T-helper 1 cell (primary cell): ENCODE measurements around the gene CACNG3.
"Not testable (repeated sequence)": the region's sequence is repeated elsewhere in the genome, so short reads cannot be mapped to it uniquely, and the experiment has no call there.

Experiments
- DNase-seq, 5 donors: peaks; one replicate each; pipeline ENCODE4 v3.0.0-alpha.2; 2012 to 2020

CACNG3 gene

GRCh38 chr16:24337013-24337412, 80.9 kb downstream of the CACNG3 start:
- DNase-seq: no peak

- not testable (repeated sequence) for DNase-seq
Measured at GRCh38 chr16:24343829-24344228, 87.7 kb downstream of the CACNG3 start.

DNA sequence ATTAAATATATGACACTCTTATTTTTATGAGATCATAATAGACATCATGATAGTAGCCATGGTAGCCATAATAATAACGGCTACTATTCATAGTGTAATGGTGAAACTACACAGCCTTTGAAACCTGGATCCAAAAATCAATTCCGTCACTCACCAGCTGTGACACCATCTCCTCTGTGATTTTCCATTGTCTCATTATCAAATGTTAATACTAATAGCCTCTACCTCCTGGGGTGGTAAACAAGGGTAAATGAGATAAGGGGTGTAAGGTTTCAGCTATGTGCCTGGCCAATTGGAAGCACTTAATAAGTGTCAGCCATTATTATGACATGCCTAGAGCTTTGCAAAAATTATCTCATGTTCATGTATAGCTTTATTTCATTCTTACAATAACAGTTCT, 88.6 kb downstream of the CACNG3 start:
- DNase-seq: no peak

GRCh38 chr16:24345704-24346103, 89.6 kb downstream of the CACNG3 start:
- no peak for DNase-seq

GRCh38 chr16:24346734-24347133, 90.6 kb downstream of the CACNG3 start:
- DNase-seq: no peak

- DNase-seq: no peak
Measured at GRCh38 chr16:24347556-24347955, 91.4 kb downstream of the CACNG3 start.

GRCh38 chr16:24348545-24349290, 92.6 kb downstream of the CACNG3 start:
- DNase-seq: no peak

GRCh38 chr16:24349320-24349719, 93.2 kb downstream of the CACNG3 start:
- no peak for DNase-seq

DNA sequence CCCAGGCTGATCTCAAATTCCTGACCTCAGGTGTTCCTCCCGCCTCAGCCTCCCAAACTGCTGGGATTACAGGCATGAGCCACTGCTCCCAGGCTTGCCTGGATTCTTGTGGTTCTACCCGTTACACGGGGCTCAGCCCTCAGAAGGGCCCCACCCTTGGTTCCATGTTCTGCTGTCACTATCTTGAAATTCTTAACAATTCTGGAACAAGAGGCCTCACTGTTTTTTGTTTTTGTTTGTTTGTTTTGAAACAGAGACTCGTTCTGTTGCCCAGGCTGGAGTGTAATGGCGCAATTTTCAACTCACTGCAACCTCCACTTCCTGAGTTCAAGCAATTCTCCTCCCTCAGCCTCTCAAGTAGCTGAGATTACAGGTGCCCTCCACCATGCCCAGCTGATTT, 96.6 kb downstream of the CACNG3 start:
- no peak for DNase-seq

GRCh38 chr16:24353622-24354021, 97.5 kb downstream of the CACNG3 start:
- no peak for DNase-seq

DNA sequence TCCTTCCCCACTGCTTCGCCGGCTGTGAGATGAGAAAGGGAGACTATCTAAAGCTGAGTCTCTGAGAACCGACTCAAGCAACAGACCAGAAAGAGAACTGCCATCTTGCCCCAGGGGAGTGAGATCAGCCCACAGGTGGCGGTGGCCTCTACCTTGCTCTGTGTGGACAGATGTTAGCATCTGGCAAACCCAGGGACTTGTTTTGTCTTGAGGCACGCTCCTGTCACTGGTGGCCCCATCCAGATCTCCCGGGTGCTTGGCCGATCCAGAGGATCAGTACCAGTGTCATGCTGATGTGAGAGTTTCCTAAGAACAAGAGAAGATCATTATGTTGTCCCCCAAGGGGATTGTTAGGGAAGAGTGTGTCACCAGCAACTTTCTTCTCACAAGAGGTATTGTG, 101.4 kb downstream of the CACNG3 start:
- no peak for DNase-seq

DNA sequence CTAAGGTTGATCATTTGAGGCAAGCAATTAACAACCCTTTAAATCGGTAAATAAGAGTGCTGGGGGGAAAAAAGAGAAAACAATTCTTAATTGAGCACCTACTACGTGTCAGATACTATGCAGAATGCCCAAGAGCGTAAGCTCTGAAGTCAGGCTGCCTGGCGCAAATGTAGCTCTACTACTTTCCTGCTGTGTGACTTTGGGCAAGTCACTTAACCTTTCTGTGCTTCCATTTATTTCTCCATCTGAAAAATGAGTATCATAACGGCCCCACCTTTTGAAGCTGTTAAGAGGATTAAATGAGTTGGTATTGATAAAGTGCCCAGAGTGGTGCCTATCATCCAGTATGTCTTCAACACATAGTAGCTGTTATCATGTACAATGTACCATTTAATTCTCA, 102.0 kb downstream of the CACNG3 start:
- DNase-seq: no peak

GRCh38 chr16:24359490-24359889, 103.4 kb downstream of the CACNG3 start:
- DNase-seq: no peak

DNA sequence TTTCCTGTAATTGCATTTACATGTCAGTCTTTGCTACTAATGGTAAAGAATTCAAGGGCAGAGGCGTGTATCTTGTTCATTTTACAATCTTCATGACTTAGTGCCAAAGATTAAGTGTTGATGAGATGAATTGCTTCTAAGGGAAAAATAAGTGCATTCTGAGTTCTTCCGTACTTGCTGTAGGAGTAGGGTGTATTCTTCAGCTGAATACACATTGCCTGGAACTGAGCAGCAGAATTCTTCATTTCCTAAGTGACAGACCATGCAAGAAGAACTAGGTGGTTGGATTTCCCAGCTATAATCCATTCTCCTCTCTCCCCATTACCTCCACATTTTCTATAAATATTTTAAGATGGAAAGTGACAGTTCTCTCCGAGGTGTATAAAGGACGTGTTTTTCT, 104.8 kb downstream of the CACNG3 start:
- DNase-seq: no peak

DNA sequence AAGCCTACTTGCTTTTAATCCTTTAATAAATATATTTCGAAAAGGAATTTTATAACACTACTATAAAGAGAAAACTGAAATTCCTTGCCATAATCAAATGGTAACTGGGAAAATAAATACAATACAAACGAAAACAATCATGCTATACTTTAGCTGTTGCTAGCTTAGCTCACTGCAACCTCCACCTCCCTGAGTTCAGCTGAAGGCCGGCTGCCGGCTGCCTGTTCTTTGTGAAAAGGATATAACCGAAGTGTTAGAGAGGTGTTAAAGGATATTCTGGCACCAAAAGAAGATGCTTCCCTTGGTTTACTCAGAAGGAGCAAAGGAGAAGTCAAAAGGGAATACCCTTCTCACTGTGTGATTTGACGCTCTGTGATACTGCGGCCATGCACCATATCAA, 108.5 kb downstream of the CACNG3 start:
- no peak for DNase-seq

DNA sequence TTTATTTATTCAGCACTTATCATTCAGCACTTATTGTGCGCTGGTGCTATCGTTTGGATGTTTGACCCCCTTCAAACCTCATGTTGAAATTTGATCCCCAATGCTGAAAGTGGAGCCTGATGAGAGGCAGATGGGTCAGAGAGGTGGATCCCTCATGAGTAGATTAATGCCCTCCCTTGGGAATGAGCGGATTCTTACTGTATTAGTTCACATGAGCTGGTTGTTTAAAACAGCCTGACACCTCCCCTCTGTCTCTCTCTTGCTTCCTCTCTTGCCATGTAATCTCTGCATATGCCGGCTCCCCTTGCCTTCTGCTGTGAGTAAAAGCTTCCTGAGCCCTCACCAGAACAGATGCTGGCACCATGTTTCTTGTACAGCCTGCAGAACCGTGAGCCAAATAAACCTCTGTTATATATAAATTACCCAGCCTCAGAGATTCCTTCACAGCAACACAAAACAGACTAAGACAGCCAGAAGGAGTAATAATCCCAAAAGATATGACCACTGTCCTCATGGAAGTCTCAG, 111.1 kb downstream of the CACNG3 start:
- no peak for DNase-seq

GRCh38 chr16:24372824-24373223, 116.7 kb downstream of the CACNG3 start:
- no peak for DNase-seq

- DNase-seq: no peak
Measured at GRCh38 chr16:24378999-24379398, 122.9 kb downstream of the CACNG3 start.

DNA sequence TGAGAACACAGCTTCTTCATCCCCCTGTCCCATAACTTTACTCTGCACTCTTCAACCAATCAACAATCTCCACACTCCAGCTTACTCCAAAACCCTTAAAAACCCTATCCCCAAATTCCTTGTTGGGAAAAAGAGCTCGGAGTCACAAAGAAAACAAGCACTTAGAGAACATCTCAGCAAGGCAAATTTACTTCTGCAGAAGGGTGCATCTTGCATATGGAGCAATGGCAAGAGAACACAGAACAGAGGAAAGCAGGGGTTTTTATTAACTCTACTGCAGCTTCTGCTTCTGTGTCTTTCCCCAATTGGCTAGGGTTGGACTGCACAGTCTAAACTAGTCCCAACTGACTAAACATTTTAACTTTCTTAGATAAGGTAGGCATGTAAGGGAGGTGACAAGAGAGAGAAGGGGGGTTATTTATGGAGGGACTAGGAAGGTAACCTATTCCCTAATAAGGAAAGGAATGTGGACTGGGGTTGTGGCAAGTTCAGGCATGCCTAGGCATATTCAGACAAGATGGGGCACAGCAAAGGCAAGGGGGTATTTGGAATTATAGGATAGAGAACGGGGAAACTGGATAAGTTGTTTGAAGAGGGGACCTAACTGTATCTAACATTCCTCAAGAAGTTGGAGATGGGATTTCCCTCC, 125.5 kb downstream of the CACNG3 start:
- no peak for DNase-seq

DNA sequence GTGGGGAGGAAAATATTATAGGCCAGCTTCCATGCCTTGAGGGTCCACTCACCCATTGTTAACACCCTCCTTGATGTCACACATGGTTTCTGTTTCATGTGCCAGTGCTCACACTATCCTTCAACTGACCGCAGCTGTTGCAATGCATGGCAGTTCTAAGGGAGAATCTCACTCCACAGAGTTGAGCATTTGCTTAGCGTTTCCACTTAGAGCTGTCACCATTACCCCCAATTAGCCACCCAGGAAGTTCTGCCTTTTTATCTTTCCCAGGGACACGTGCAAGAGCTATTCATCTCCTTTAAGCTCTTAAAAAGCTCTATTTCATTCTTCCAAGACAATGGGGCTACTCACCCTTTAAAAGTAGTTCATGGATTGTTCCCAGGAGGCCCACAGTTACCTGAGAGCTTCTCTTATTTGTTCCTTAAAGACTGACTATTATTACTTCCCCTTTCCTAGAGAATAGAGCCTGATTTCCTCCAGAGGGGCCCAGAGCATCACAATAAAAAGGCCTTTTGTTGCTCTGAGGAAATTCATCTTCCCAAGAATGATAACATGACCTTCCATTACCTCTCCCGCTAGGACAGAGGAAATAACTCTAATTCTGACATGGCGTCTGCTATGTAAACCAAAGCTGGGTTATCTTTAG, 126.8 kb downstream of the CACNG3 start:
- DNase-seq: no peak

- DNase-seq: no peak
Measured at GRCh38 chr16:24394341-24394740, 138.2 kb downstream of the CACNG3 start.

DNA sequence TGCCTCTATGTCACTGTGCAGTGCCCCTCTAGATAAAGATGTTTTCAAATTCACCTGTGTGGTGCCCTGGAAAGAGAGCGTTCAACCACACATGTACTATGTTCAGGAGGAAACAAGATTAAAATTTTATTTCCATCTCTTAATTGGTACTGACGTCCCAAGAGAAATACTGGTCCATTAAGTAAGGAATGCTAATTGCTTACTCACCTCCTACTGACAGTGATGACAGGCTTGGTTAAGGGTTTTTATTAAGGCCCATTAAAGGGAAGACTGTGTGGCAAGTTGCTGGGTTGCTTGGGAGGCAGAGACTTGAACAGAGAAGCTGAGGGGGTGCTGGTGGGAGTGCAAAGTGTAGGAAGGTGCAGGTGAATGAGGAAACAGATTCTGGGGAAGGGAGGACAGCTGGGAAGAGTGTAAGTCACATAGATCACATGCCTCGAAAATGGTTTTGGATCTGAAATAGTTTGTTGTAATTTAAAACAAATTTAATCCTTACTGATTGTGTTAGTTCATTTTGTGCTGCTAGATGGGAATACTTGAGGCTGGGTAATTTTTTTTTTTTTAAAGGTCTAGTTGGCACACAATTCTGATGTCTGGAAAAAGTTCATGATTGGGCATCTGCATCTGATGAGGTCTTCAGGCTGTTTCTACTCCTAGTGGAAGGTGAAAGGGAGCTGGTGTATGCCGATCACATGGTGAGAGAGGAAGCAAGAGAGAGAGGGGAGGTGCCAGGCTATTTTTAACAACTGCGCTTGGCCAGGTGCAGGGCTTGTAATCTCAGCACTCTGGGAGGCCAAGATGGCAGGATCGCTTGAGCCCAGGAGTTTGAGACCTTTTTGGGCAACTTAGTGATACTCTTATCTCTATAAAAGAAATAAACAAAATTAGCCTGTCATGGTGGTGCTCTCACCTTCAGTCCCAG, 140.5 kb downstream of the CACNG3 start:
- DNase-seq: no peak

GRCh38 chr16:24409045-24409444, 152.9 kb downstream of the CACNG3 start:
- DNase-seq: no peak
